Mucosa of stomach (tissue), 1 donor: ENCODE results near the gene CLCN4.

Experiments used
- H3K27me3 ChIP-seq: one replicate; pipeline ENCODE4 v1.7.0; 2013; ENCODE audit warnings: mild to moderate bottlenecking, low read length; ENCODE audit not compliant: control insufficient read depth, insufficient read depth
- H3K36me3 ChIP-seq: one replicate; pipeline ENCODE4 v1.7.0; 2013; ENCODE audit warnings: low read length; ENCODE audit not compliant: control insufficient read depth, insufficient read depth
- H3K4me1 ChIP-seq: one replicate; pipeline ENCODE4 v1.7.0; 2013; ENCODE audit warnings: mild to moderate bottlenecking, low read length; ENCODE audit not compliant: control insufficient read depth, insufficient read depth
- H3K4me3 ChIP-seq: one replicate; pipeline ENCODE4 v1.7.0; 2013; ENCODE audit warnings: low read length
- H3K9ac ChIP-seq: one replicate; pipeline ENCODE4 v1.7.0; 2013; ENCODE audit warnings: mild to moderate bottlenecking, low read length, moderate library complexity
- H3K9me3 ChIP-seq: one replicate; pipeline ENCODE4 v1.7.0; 2013; ENCODE audit warnings: mild to moderate bottlenecking, low read length, moderate library complexity; ENCODE audit not compliant: control insufficient read depth
- donor health status: Pancreatic carcinoma.

Gene CLCN4

GRCh38 chrX:10208953-10209352 lies 52.2 kb downstream of the CLCN4 start:
- Histone ChIP-seq H3K9me3 (no peaks in the 10 kb centered on the region), H3K4me3 (no peak overlapping the region), H3K27me3 (no peaks in the 10 kb centered on the region), H3K4me1 (no peaks in the 10 kb centered on the region), H3K36me3 (no peaks in the 10 kb centered on the region), H3K9ac (no peak overlapping the region)

GRCh38 chrX:10212395-10212794 lies 55.6 kb downstream of the CLCN4 start:
- Histone ChIP-seq H3K9ac (no peak overlapping the region), H3K36me3 (no peaks in the 10 kb centered on the region), H3K4me3 (no peak overlapping the region), H3K4me1 (no peaks in the 10 kb centered on the region), H3K9me3 (no peaks in the 10 kb centered on the region), H3K27me3 (no peaks in the 10 kb centered on the region)

GRCh38 chrX:10213716-10214115 lies 56.9 kb downstream of the CLCN4 start:
- Histone ChIP-seq H3K27me3 (no peaks in the 10 kb centered on the region), H3K9ac (no peak overlapping the region), H3K4me1 (no peaks in the 10 kb centered on the region), H3K4me3 (no peak overlapping the region), H3K36me3 (no peaks in the 10 kb centered on the region), H3K9me3 (no peaks in the 10 kb centered on the region)

- no peaks in the 10 kb centered on the region for H3K4me1 ChIP-seq
- H3K27me3 ChIP-seq = no peaks in the 10 kb centered on the region
- no peaks in the 10 kb centered on the region for H3K36me3 ChIP-seq
- H3K4me3 ChIP-seq = no peak overlapping the region
- H3K9ac ChIP-seq = no peak overlapping the region
- H3K9me3 ChIP-seq = no peaks in the 10 kb centered on the region
Observed at GRCh38 chrX:10216208-10216607, 59.4 kb downstream of the CLCN4 start.

- Histone ChIP-seq H3K4me1 (no peaks in the 10 kb centered on the region), H3K9ac (no peak overlapping the region), H3K27me3 (no peaks in the 10 kb centered on the region), H3K36me3 (no peaks in the 10 kb centered on the region), H3K4me3 (no peak overlapping the region), H3K9me3 (no peaks in the 10 kb centered on the region)
Observed at GRCh38 chrX:10217198-10217597, 60.4 kb downstream of the CLCN4 start.

GRCh38 chrX:10221651-10222050 lies 64.9 kb downstream of the CLCN4 start:
- Histone ChIP-seq H3K4me3 (no peak overlapping the region), H3K36me3 (no peaks in the 10 kb centered on the region), H3K9ac (no peak overlapping the region), H3K27me3 (no peaks in the 10 kb centered on the region), H3K4me1 (no peaks in the 10 kb centered on the region), H3K9me3 (no peaks in the 10 kb centered on the region)

GRCh38 chrX:10223276-10223675 lies 66.5 kb downstream of the CLCN4 start:
- Histone ChIP-seq H3K27me3 (no peaks in the 10 kb centered on the region), H3K9me3 (no peaks in the 10 kb centered on the region), H3K4me1 (no peaks in the 10 kb centered on the region), H3K4me3 (no peak overlapping the region), H3K9ac (no peak overlapping the region), H3K36me3 (no peaks in the 10 kb centered on the region)

- H3K9me3 ChIP-seq = no peaks in the 10 kb centered on the region
- H3K9ac ChIP-seq = no peak overlapping the region
- H3K4me3 ChIP-seq = no peak overlapping the region
- no peaks in the 10 kb centered on the region for H3K27me3 ChIP-seq
- no peaks in the 10 kb centered on the region for H3K4me1 ChIP-seq
- H3K36me3 ChIP-seq = no peaks in the 10 kb centered on the region
Observed at GRCh38 chrX:10223781-10224180, 67.0 kb downstream of the CLCN4 start.

GRCh38 chrX:10230222-10230621 lies 73.4 kb downstream of the CLCN4 start:
- no peak overlapping the region for H3K4me3 ChIP-seq
- H3K27me3 ChIP-seq = no peaks in the 10 kb centered on the region
- no peaks in the 10 kb centered on the region for H3K4me1 ChIP-seq
- H3K9ac ChIP-seq = no peak overlapping the region
- no peaks in the 10 kb centered on the region for H3K36me3 ChIP-seq
- H3K9me3 ChIP-seq = no peaks in the 10 kb centered on the region

GRCh38 chrX:10231461-10231860 lies 74.7 kb downstream of the CLCN4 start:
- Histone ChIP-seq H3K4me1 (no peaks in the 10 kb centered on the region), H3K4me3 (no peak overlapping the region), H3K9me3 (no peaks in the 10 kb centered on the region), H3K27me3 (no peaks in the 10 kb centered on the region), H3K9ac (no peak overlapping the region), H3K36me3 (no peaks in the 10 kb centered on the region)

- no peaks in the 10 kb centered on the region for H3K27me3 ChIP-seq
- H3K36me3 ChIP-seq = no peaks in the 10 kb centered on the region
- no peaks in the 10 kb centered on the region for H3K9me3 ChIP-seq
- H3K4me3 ChIP-seq = no peak overlapping the region
- H3K4me1 ChIP-seq = no peaks in the 10 kb centered on the region
- no peak overlapping the region for H3K9ac ChIP-seq
Observed at GRCh38 chrX:10233173-10233572, 76.4 kb downstream of the CLCN4 start.

- no peak overlapping the region for H3K4me3 ChIP-seq
- H3K27me3 ChIP-seq = no peaks in the 10 kb centered on the region
- no peak overlapping the region for H3K9ac ChIP-seq
- H3K4me1 ChIP-seq = no peaks in the 10 kb centered on the region
- H3K36me3 ChIP-seq = no peaks in the 10 kb centered on the region
- H3K9me3 ChIP-seq = no peaks in the 10 kb centered on the region
Observed at GRCh38 chrX:10233696-10234095, 76.9 kb downstream of the CLCN4 start.

- Histone ChIP-seq H3K9me3 (no peaks in the 10 kb centered on the region), H3K36me3 (no peaks in the 10 kb centered on the region), H3K27me3 (no peaks in the 10 kb centered on the region), H3K9ac (no peak overlapping the region), H3K4me1 (no peaks in the 10 kb centered on the region), H3K4me3 (no peak overlapping the region)
Observed at GRCh38 chrX:10235851-10236250, 79.1 kb downstream of the CLCN4 start.
